GM18520 (cell line): ENCODE results near the gene MGAT5.

ENCODE experiments used
- ATAC-seq: cut with Tn5 transposase; IDR thresholded peaks from one replicate; pipeline ENCODE4 v1.9.1; 2021; ENCODE audit not compliant: unreplicated experiment

Gene MGAT5

DNA sequence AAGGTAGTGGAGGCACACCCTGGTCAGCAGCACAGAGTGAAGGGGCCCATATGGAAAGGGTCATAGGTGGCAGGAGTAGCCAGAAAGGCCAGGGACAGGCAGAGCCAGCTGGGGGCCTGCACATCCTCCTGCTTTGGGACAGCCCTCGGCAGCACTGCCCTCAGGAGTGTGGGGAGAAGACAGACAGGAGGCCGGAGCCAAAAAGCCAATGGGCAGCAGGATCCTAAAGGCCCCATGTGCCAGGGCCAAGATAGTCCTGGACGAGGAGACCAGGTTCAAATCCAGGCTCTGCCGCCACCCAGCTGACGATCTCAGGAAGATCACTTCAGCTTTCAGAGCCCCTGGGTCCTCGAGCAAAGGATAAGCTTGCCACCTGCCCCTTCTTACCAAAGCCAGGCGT is 244.8 kb downstream of the MGAT5 start:
- ATAC-seq = no peak

DNA sequence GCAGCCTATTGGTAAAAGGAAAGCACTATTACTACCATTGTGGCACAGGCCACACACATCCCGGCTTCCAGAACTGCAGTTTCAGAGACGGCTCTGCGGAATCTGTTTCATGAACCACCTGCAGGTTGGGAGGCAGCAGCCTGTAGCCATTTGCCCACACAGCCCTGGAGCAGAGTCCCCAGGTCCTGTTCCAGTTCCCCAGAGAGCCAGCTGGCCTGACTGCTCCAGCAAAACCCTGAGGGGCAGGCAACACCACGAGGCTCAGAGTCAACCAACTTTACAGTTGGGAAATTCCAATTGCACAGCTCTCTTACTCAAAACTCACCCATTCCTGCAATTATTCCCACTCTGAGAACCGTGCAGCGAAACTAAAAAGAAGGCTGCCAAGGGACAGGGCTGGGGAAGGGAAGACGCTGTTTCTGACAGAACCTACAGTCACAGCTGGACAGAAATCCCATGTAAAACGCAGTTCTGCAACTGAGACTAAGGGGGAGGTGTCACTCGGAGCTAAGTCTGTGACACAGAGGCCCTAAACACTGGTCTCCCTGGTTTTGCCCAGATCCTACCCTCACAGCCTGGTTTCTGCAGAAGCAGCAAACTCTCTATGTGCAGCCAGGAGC is 245.5 kb downstream of the MGAT5 start:
- ATAC-seq = no peak

DNA sequence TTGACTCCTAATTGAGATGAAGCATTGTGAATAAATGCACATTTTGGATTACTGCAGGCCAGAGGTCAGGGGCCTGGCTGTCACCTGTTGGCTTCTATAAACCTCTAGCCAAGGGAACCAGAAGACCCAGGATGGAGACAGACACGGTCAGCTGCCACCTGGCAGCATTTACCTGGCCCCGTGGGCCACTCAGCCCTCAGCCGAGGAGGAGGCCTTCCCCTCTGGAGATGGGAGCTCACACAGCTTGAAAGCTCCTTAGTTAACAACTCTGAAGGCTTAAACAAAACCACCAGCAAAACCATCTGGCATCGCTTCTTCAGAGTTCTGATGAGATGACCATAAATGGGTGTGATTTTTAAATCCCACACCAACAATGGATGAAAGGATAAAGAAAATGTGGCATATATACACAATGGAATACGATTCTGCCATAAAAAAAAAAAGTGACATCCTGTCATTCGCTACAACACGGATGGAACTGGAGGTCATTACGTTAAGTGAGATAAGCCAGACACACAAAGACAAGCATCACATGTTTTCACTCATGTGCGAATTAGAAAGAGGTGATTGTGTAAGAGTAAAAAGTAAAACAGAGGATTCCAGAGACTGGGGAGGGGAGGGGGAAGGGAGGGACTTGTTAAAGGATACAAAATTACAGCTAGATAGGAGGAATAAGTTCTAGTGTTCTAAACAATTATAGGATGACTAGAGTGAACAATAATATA is 246.5 kb downstream of the MGAT5 start:
- ATAC-seq = no peak

DNA sequence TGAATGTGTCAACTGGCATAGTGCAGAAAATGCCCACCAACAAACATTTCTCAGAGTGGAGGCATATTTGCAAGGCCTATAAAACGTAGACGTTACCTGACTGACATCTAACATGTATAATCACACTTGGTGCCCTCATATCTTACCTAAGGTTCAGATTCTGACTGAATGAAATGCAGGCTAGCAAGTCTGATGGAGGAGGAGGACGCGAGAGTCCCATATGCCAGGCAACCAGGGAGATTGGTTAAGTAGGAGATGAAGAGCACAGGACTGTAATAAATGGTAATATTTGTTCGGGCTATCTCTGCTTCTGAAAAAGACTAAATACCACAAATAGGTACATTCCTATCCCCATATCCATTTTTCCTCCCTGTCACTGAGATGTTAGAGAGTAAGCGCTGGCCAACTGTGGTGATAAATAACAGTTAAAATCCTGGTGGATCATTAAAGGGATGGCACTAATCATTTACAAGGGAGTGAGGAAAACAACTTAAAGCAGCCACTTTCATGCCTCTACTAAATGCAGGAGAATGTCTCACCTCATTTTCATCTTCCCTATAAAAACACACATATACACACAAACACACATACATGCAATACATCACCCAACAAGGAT is 247.7 kb downstream of the MGAT5 start:
- no peak for ATAC-seq

DNA sequence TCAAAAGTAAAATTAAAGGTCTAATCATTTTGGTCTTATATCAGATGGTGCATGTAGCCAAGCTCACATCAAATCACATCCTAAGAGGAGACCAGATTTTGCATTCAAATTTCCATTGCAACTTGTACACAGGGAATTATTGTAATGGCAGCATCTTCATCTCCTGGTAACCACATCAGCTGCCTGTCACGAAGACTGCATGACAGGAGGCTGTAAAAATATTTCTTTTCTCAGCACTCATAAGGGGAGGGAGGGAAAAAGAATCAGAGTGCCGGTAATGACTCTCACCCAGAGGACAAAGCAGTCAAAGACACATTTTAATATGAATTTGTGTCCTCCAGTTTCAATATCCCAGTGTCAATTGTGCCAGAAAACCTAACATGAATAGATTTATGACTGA is 248.2 kb downstream of the MGAT5 start:
- ATAC-seq = no peak
